Erythroblast (primary cell): ENCODE measurements around the gene PLEKHN1.

ENCODE experiments used
- DNase-seq, 2 experiments: peaks; one replicate each; lab custom pipeline; 2025; lab: John Stamatoyannopoulos, UW
- GATA1 ChIP-seq: IDR thresholded peaks from 2 replicates; pipeline ENCODE4 v1.6.1; 2011; ENCODE audit warnings: low read depth, mild to moderate bottlenecking, control low read depth, low read length, moderate library complexity
- POLR2A ChIP-seq: IDR thresholded peaks from 2 replicates; pipeline ENCODE4 v1.6.1; 2011; ENCODE audit warnings: mild to moderate bottlenecking, low read length

Gene PLEKHN1

GRCh38 chr1:966135-966703 is at the start of gene PLEKHN1:
PLEKHN1 (plus strand) TSS chr1:966482; CDS start chr1:966532, 50 bp downstream.
- TF ChIP-seq POLR2A (no peak), GATA1 (no peak)
- DNase-seq: no peak

GRCh38 chr1:917076-917459 is 49.2 kb upstream of the PLEKHN1 start:
- TF ChIP-seq POLR2A (no peak), GATA1 (no peak)

GRCh38 chr1:917466-918091 is 48.7 kb upstream of the PLEKHN1 start:
- no peak for DNase-seq
- TF ChIP-seq POLR2A (no peak), GATA1 (no peak)

More at GRCh38 chr1:917076-917459, 49.2 kb upstream of the PLEKHN1 start:
- DNase-seq: no peak

GRCh38 chr1:918353-918752 is 47.9 kb upstream of the PLEKHN1 start:
- TF ChIP-seq POLR2A: no peak
- TF ChIP-seq GATA1: no peak

GRCh38 chr1:918843-919242 is 47.4 kb upstream of the PLEKHN1 start:
- TF ChIP-seq GATA1: no peak
- no peak for TF ChIP-seq POLR2A
- DNase-seq: no peak

More at GRCh38 chr1:918353-918752, 47.9 kb upstream of the PLEKHN1 start:
- no peak for DNase-seq

GRCh38 chr1:919271-919872 is 46.9 kb upstream of the PLEKHN1 start:
- DNase-seq: no peak
- TF ChIP-seq GATA1 (no peak), POLR2A (no peak)

GRCh38 chr1:920010-920409 is 46.3 kb upstream of the PLEKHN1 start:
- no peak for DNase-seq
- no peak for TF ChIP-seq GATA1
- no peak for TF ChIP-seq POLR2A

- no peak for TF ChIP-seq GATA1
- no peak for TF ChIP-seq POLR2A
- DNase-seq: no peak
Observed at GRCh38 chr1:920521-920920, 45.8 kb upstream of the PLEKHN1 start.

GRCh38 chr1:921011-921837 is 45.1 kb upstream of the PLEKHN1 start:
- DNase-seq: peak; percentile 38 to 46
- no peak for TF ChIP-seq POLR2A
- TF ChIP-seq GATA1: no peak

- no peak for TF ChIP-seq POLR2A
- no peak for TF ChIP-seq GATA1
- peak; percentile 44 to 55 for DNase-seq
Observed at GRCh38 chr1:923131-923990, 42.9 kb upstream of the PLEKHN1 start, which contains the start of gene SAMD11. SAMD11 (plus strand) TSS chr1:923923; CDS start chr1:924432, 509 bp downstream.

GRCh38 chr1:923991-924655 is 42.2 kb upstream of the PLEKHN1 start:
- no peak for DNase-seq
- TF ChIP-seq GATA1: no peak
- no peak for TF ChIP-seq POLR2A
